Measurements from ENCODE around the gene FBH1.
"Not testable (repeated sequence)": the region's sequence is repeated elsewhere in the genome, so short reads cannot be mapped to it uniquely, and the experiment has no call there.

FBH1 gene

DNA sequence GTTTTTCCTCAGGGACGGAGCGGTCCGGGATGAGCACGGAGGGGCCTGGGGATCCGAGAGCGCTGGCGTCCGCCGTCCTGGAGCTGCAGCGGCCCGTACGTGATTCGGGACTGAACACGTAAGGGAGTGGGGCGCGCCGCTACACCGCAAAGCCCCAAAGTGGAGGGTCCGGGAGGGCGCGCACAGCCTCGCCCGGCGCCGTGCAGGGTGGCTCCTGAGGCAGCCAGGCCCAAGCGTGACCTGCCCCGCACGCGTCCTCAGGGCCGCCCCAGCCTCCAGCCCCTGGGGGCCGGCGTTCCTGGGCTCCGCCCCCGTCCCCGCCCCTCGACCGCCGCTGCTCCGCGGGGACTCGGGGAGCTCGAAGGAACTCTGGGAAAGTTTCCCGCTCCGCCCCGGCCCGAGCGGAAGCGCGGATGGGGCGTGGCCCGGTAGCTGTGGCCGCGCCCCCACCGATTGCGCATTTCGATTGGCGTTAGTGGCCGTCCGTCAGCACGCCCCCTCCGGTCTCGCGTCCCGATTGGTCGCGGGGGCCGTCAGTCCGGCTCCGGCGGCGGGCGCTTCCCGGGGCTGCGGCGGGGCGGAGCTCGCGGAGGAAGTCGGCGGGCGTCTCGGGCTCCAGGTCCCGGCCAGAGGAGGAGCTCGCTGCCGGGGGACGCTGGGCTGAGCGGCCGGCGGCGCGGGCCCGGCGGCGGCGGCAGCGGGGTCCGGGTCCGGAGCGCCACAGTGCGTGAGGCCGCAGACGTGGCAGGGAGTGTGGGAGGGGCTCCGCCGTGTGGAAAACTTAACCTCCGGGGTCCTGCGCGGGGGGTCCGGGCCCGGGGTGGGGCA, at the start of gene FBH1, which contains the start of gene ANKRD16:
FBH1 (plus strand) TSS at position 620 of the 828 bp plus-strand sequence; CDS start at position 723, 103 bp downstream.
ANKRD16 (minus strand) TSS at position 270 of the 828 bp plus-strand sequence. CDS start 539 bp downstream, outside the sequence.
- peak; percentile 99 for DNase-seq

DNA sequence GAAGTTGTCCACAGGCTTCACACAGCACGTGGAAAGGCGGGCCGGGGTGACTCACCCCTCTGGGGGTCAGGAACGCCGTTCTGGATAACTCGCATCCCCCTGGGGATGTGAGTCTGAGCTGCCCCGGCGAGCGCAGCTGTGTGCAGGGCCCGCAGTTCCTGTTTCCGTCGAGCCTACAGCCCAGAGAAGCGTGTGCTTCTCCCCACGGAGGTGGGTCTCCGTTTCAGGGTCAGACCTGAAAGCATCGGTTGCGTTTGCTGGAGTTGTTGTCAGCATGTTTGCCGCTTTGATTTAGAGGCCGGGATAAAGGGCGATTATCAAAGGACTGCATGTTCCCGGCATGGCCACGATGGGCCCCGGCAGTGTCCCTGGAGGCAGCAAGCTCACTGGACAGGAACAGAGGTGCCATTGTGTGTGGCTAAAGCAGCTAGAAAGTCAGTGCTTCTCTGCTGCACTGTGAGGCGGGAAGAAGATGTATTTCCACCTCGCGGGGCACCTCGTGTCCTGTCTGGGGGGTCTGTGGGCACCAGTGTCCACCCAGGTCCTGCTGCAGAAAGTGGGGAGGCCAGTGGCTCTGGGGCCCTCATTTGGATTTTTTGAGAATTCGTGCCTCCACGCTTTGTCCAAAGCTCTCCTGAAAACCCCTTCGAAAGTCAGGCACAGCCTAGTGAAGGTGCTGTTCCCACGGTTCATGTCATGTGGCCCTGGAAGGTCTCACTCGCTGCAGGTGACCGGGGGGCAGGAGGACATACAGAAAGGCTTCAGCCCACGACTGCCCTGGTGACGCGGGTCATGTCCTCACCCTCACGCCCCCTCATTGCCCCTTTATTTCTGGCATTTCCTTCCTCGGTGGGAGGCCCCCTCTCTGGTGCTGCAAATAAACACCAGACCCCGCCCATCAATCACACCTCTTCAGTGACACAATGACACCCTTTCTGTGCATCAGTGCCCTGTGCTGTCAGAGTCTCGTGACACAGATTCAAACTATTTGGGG, 49.4 kb upstream of the FBH1 start:
- no peak for DNase-seq

DNA sequence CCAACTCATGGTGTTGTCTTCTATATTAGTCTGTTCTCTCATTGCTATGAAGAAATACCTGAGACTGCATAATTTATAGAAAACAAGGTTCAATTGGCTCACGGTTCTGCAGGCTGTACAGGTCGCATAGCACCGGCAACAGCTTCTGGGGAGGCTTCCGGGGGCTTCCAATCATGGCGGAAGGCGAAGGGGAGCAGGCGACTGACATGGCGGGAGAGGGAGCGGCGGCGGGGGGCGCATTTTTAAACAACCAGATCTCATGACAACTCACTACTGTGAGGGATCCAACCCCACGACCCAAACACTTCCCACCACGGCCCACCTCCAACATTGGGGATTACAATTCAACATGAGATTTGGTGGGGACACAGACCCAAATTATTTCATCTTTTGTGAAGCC, 48.1 kb upstream of the FBH1 start:
- DNase-seq, result no peak

DNA sequence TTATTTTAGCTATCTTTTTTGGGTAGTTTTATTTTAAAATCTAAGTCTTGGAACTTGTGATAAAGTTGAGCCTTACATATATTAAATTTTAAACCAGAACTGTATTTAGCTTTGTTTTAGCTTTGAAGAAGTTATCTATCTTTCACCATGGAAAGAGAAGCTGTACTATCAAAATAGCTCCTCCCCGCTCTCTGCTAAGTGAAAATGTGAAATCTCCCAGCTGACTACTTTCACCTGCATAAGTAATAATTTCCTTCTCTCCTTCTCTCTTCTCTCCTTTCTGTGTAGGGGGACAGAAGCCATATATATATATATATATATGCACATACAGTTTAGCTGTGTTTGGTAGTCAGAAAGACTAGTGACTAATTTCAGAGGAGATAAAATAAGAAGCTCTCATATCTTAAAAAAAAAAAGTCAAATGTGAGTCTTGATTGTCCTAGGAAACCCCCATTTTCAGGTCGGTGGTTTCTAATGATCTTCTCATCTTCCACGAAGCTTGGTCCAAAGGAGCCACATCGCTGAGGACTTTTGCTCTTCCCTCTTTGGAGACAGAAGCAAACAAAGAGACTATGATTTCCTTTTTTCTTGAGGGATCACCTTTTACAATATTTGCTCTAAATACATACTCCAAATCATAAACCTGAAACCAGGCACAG, 46.2 kb upstream of the FBH1 start:
- no peak for DNase-seq

DNA sequence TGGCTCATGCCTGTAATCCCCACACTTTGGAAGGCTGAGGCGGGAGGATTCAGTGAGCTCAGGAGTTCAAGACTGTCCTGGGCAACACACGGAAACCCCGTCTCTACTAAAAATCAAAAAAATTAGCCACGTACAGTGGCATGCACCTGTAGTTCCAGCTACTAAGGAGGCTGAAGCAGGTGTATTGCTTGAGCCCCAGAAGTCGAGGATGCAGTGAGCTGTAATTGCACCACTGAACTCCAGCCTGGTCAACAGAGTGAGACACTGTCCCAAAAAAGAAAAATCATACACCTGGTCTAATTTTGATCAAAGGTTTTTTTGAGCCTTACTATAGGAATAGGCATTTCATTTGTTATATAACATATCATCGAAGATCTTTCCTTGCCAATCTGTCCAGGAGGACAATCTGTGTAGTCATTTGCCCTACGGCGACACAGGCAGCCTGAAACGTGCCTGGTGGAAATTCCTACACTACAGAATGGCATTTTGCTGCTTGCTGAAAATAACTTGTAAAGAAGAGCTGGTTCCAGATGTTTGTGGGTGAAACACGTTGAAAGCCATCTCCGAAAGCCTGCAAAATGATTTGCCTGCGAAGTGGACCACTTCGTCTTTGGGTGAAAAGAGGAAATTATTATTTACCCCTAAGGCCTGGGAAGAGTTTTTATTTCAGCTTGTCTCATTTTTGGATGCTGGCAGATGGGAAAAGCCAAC, 45.5 kb upstream of the FBH1 start:
- no peak for DNase-seq

DNA sequence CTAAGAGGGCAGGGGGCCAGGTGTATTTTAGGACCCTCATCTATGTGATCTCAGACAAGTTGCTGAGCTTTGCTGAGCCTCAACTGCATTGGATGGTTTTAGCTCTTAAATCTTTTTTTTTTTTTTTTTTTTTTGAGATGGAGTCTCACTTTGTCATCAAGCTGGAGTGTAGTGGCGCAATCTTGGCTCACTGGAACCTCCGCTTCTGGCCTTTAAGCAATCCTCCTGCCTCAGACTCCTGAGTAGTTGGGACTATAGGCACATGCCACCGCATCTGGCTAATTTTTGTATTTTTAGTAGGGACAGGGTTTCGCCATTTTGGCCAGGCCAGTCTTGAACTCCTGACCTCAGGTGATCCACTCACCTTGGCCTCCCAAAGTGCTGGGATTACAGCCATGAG, 43.4 kb upstream of the FBH1 start:
- not testable (repeated sequence) for DNase-seq

DNA sequence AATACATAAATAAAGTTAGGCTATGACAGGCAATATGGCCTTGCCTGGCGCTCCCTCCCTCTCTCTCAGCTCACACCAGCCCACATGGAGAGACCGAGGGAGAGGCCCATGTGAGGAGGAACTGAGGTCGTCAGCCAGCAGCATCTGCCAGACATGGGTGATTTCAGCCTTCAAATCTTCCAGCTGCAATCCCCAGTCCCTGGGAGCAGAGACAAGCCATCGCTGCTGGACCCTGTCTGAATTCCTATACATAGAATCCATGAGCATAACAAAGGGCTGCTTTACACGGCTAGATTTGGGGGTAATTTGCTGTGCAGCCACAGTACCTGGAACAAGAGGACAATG, 35.9 kb upstream of the FBH1 start:
- DNase-seq, result no peak

DNA sequence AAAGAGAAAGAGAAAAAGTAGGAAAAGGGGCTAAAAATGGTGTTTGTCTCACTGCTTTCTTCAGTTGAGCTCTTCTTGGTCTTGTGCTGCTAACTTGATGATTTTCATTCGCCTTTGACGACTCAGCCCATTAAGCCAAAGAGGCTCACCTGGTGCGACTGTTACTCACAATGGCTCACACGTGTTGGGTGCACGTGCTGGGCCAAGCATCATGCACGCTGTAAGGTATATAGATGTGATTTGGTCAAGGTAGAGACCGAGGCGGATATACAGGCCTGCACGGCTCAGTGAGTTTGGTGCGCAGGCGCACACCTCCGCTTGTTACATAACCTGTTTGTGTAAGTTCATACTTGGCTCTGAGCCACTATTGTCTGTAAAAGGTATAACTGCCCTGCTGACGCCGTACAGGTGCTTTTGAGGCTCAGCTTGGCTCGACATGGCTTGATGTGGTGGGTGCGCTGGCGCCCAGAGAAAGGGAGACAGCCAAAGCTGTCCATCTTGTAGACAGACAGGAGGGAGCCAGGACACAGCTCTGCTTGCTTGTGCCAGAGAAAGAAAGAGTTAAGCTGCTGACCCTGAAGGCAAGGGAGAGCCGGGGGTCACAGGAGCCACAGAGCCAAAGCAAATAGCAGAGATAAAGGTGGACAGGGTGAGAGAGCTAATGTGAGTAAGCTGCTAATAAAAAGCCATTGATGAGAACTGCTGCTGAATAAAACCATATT, 33.9 kb upstream of the FBH1 start:
- DNase-seq, result no peak

DNA sequence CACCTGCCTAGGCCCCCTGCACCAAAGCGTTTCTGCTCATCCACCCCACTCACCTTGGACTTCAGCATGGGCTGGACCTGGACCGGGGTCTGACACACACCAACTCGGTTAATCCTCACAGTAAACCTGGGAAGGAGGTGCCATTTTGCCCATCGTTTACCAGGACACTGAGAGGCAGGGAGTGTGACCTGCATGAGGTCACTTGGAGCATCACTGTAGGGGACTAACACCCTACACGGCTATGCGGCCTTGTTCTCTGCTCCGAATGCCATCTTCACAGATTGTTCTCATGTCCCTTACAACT, 33.4 kb upstream of the FBH1 start:
- no peak for DNase-seq

DNA sequence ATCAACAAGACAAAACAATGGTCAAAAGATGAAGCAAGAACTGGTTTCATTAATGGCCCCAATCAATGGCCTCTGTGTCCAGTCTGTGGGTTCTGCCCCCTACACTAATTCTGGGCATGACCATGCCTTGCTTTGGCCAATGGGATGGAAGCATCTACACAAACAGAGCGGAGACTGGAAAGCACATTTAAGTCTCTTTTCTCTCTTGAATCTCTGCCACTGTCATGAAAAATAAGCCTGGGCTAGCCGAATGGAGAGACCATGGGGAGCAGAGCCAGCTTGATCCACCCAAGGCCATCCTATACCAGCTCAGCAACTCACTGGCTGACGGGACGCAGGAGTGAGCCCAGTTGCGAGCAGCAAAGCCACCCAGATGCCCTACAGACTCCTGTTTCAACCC, 31.2 kb upstream of the FBH1 start:
- no peak for DNase-seq

DNA sequence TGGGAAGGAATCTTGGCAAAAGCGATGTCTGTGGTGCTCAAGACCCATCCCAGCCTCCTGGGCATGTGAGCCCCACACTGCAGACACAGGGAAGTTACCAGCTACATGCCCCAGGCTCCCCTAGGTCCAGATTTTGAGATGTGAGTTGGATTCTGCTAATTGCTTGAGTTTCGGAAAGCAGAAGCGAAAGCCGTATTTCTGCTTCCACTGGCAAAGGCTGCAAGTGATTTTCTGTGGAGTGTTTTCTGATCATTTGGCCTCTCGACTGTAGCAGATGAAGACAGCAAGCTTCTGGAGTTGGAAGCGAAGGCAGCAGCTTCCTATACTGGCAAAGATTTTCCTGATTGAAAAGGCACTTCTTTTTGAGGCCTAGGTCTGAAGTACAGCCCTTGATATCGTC, 30.0 kb upstream of the FBH1 start:
- no peak for DNase-seq

DNA sequence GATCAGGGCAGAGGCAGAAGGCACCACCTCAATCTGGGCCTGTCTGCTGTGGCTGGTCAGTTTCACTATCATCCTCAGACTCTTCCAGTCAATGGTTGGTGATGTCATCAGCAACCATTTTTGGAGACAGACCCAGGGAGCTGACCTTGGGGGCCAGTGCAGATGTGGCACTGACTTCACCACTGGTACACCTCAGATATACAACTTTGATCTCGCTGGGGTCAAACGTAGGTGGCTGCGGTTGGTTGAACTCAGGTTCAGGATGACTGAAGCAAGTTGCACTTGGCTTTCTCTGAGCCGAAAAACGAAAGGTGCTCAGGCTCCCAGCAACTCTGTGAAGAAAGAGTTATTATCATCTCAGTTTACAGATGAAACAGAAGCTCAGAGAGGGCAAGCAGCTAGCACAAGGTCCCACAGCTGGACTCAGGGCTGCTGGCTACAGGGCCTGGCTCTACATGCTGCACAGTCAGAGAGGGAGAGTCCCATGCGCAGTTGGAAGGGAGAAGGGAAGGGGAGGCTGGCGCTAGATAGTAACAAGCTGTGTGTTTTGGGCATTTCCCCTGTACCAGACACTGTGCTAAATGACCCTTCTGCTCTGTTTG, 27.6 kb upstream of the FBH1 start:
- DNase-seq, result no peak

DNA sequence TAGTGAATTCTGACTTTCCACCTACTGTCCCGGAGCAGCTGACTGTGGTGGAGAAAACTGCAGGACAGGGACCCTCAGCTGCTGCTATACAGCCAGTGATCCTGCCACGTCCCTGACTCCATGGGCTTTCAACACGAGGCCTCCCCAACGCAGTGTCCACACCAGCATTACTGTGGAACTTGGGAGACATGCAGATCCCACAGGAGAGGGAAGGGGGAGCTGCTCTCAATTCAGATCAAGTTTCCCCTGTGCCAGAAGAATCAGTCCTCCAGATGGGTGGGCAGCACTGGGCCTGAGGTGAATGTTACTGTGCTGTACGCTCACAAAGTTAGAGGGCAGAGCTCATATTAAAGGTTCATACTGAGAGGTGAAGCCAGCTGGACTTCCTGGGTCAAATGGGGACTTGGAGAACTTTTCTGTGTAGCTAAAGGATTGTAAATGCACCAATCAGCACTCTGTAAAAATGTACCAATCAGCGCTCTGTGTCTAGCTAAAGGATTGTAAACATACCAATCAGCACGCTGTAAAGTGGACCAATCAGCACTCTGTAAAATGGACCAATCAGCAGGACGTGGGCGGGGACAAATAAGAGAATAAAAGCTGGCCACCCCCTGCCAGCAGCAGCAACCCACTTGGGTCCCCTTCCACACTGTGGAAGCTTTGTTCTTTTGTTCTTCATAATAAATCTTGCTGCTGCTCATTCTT, 26.9 kb upstream of the FBH1 start:
- DNase-seq, result not testable (repeated sequence)

DNA sequence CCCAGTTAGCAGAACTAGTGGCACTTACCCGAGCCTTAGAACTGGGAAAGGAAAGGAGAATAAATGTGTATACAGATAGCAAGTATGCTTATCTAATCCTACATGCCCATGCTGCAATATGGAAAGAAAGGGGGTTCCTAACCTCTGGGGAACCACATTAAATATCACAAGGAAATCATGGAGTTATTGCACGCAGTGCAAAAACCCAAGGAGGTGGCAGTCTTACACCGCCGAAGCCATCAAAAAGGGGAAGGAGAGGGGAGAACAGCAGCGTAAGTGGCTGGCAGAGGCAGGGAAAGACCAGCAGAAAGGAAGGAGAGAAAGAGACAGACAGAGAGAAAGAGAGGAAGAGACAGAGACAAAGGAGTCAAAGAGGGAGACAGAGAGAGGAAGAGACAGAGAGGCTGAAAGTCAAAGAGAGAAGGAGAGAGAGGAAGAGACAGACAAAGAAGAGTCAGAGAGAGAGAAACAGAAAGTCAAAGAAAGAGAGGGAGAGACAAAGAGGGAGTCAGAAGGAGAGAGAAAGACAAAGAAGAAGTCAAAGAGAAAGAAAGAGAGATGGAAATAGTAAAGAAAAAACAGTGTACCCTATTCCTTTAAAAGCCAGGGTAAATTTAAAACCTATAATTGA, 23.5 kb upstream of the FBH1 start:
- DNase-seq, result not testable (repeated sequence)

DNA sequence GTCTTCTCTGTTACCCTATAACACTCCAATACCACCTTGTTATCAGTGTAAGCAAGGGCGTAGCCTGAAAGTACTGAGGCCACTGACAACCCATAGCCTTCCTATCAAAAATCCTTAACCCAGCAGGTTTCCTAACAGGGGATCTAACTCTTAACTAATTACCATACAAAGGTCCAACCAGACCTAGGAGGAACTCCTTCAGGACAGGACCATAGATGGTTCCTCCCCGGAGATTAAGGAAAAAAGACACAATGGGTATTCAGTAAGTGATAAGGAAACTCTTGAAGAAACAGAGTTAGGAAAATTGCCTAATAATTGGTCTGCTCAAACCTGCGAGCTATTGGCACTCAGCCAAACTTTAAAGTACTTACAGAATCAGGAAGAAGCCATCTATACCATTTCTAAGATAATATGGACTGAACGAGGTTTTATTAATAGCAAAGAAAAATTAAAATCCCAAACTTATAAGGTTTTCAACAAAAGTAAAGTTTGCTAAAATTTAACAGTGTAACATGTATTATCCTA, 22.9 kb upstream of the FBH1 start:
- DNase-seq, result not testable (repeated sequence)

DNA sequence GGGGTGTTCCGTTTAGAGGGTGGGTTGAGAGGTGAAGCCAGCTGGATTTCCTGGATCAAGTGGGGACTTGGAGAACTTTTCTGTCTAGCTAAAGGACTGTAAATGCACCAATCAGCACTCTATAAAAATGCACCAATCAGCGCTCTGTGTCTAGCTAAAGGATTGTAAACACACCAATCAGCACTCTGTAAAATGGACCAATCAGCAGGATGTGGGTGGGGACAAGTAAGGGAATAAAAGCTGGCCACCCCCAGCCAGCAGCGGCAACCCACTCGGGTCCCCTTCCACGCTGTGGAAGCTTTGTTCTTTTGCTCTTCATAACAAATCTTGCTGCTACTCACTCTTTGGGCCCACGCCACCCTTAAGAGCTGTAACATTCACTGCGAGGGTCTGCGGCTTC, 21.7 kb upstream of the FBH1 start:
- not testable (repeated sequence) for DNase-seq

DNA sequence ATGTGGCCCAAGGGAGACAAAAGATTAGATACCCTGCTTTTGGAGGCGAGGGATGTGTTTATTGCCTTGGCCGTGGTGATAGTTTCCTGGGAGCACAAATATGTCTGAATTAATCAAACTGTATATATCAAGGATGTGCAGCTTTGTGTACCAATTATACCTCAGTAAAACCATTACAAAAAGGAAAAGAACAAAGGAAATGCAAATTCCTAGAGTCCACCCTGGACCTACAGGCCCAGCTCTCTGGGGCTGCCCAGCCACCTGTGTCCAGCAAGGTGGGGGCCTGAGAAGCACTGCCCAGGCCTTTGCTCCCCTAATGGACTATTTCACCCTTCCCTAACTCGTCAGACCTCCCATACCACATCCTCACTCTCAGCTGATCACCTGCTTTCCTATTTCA, 20.9 kb upstream of the FBH1 start:
- no peak for DNase-seq

DNA sequence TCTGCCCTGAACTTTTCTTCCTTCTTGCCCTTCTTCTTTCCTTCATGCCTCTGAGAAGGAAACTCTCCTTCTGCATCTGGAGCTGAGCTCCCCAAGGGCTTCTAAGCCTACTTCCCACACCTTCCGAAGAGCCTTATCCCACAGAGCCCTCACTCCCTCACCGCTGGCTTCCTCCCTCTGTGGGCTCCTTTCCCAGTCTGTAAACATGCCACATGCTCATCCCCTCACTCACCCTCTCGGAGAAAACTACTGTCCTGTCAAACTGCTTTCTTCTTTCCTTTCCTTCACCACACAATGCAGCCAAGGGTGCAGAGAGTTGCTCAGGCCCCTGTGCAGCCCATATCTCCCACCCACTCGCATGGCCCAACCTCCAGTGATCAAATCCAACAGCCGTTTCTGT, 18.4 kb upstream of the FBH1 start:
- DNase-seq, result no peak

DNA sequence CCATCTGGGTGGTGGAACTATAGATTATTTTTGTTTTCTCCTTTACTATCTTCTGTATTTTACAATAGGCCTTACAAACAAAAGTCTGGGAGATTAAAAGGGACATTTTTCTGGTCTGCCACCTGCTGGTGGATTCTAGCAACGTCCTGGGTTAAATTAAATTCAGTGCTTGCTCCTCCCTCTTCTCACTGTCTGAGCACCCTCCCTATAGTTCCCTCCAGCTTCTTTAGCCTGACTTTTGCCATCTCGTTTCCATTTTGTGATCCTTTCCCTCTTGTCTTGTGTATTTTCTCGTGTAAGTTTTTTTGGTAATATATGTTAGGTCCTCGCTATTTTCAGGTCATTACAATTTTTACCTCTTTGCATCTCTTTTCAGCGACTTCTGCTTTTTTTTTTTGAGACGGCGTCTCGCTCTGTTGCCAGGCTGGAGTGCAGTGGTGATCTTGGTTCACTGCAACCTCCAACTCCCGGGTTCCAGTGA, 16.5 kb upstream of the FBH1 start:
- peak; percentile 68 for DNase-seq

DNA sequence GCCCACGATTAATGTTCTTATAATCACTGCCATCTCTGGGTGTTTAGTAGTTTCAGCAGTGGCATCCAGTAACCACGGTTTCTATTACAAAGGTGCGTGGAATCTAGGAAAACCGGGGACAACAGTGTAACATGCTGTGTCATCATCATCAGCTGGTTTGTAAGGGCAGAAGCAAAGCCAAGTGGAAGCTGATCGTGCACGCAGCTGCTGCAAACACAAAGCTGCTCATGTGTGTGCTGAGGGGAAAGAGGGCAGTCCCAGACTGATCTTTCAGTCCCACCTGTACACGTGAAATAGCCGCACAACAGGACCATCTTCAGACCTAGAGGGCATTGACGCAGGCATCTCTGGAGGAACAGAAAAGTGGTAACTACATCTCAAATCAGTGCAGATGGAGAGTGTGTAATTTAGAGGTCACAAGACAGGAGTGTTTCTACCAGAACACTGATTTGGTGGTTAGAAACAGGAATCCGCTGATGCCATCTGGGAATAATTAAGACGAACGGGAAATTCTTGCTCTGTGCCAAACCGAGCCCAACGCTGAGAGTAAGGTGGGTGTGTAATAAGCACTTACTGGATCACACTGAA, 13.8 kb upstream of the FBH1 start:
- DNase-seq, result no peak
